DMS79 (cell line): ENCODE measurements around the gene LSM14B.
"Not testable (repeated sequence)": the region's sequence is repeated elsewhere in the genome, so short reads cannot be mapped to it uniquely, and the experiment has no call there.

Experiments
- DNase-seq: peaks from one replicate; lab custom pipeline; 2025; lab: John Stamatoyannopoulos, UW

Gene LSM14B

GRCh38 chr20:62121776-62122653, at the start of gene LSM14B:
LSM14B (plus strand) TSS chr20:62122475; CDS start chr20:62122667, 192 bp downstream.
- DNase-seq = peak; percentile 78

- DNase-seq = no peak
Observed at GRCh38 chr20:62073323-62073722, 49.0 kb upstream of the LSM14B start.

- DNase-seq = no peak
Observed at GRCh38 chr20:62079166-62079565, 43.1 kb upstream of the LSM14B start.

GRCh38 chr20:62080249-62080990, 41.9 kb upstream of the LSM14B start:
- peak; percentile 91 for DNase-seq

GRCh38 chr20:62083312-62083711, 39.0 kb upstream of the LSM14B start:
- no peak for DNase-seq

- not testable (repeated sequence) for DNase-seq
Observed at GRCh38 chr20:62084224-62084623, 38.1 kb upstream of the LSM14B start.

- no peak for DNase-seq
Observed at GRCh38 chr20:62085206-62085605, 37.1 kb upstream of the LSM14B start.

GRCh38 chr20:62087227-62087626, 35.0 kb upstream of the LSM14B start:
- DNase-seq = no peak

GRCh38 chr20:62087632-62088031, 34.6 kb upstream of the LSM14B start:
- no peak for DNase-seq

- no peak for DNase-seq
Observed at GRCh38 chr20:62088258-62089127, 33.8 kb upstream of the LSM14B start.

- DNase-seq = no peak
Observed at GRCh38 chr20:62089393-62089792, 32.9 kb upstream of the LSM14B start.

- no peak for DNase-seq
Observed at GRCh38 chr20:62096421-62097380, 25.6 kb upstream of the LSM14B start.

GRCh38 chr20:62097881-62098407, 24.3 kb upstream of the LSM14B start:
- no peak for DNase-seq

- no peak for DNase-seq
Observed at GRCh38 chr20:62101078-62101477, 21.2 kb upstream of the LSM14B start.

- DNase-seq = no peak
Observed at GRCh38 chr20:62103508-62104233, 18.6 kb upstream of the LSM14B start.

GRCh38 chr20:62104234-62104789, 18.0 kb upstream of the LSM14B start:
- no peak for DNase-seq

GRCh38 chr20:62104791-62105345, 17.4 kb upstream of the LSM14B start:
- no peak for DNase-seq

GRCh38 chr20:62105592-62105991, 16.7 kb upstream of the LSM14B start:
- DNase-seq = no peak

- DNase-seq = no peak
Observed at GRCh38 chr20:62111148-62111547, 11.1 kb upstream of the LSM14B start.
